Measurements from ENCODE around the gene ADAR.

Gene ADAR

DNA sequence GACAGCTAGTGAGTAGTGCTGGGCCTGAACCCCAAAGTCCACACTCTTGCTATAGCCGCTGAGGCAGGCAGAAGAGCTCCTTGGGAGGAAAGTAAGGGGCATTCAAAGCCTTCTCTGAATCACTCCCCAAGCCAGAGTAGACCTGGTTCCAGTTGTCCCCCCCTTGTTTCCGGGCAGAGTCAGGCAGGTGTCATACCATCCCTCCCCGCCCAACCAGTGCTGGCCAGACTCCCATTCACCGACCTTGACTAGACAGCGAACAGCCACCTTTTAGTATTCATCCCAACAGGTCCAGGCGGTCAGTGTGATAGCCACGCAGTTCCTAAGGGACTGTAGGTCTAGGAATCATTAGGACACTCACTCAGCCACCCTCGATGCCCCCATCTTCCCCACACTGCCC is 28.6 kb downstream of the ADAR start:
- H3K36me3 ChIP-seq (ENCODE audit: control insufficient read depth, low read depth, low read length): peaks cover 62% of the 10 kb centered on the region
- H3K9ac ChIP-seq (ENCODE audit: low read length): no peak overlapping the region
- H3K4me3 ChIP-seq (ENCODE audit: low read length): no peak overlapping the region
- no peaks in the 10 kb centered on the region for H3K9me3 ChIP-seq (ENCODE audit: control insufficient read depth, low read depth, low read length)
- no peak overlapping the region for H3K27ac ChIP-seq (ENCODE audit: low read length)
- no peaks in the 10 kb centered on the region for H3K27me3 ChIP-seq (ENCODE audit: control insufficient read depth, insufficient read depth, low read length)
- H3K4me1 ChIP-seq (ENCODE audit: control insufficient read depth, low read depth, low read length): no peaks in the 10 kb centered on the region

DNA sequence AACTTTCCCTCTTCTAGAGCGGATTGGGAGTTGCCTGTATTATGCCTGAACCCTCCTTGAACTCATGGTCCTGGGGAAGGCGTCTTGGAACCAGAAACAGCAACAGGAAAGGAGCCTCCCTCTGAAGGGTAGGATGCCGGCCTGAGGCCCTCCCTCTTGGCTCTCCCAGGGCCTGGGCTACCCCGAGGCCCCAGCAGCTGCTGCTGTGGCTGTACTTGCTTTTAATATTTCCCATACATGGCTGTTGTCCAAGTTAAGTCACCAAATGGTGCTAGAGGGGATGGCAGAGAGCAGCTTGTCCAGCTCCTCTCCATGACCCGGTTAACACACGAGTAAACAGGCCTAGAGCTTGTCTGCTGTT is 29.9 kb downstream of the ADAR start:
- H3K36me3 ChIP-seq (ENCODE audit: control insufficient read depth, low read depth, low read length): peaks cover 49% of the 10 kb centered on the region
- no peak overlapping the region for H3K9ac ChIP-seq (ENCODE audit: low read length)
- no peaks in the 10 kb centered on the region for H3K27me3 ChIP-seq (ENCODE audit: control insufficient read depth, insufficient read depth, low read length)
- H3K9me3 ChIP-seq (ENCODE audit: control insufficient read depth, low read depth, low read length): no peaks in the 10 kb centered on the region
- H3K27ac ChIP-seq (ENCODE audit: low read length): no peak overlapping the region
- no peak overlapping the region for H3K4me3 ChIP-seq (ENCODE audit: low read length)
- peaks cover under 1% of the 10 kb centered on the region for H3K4me1 ChIP-seq (ENCODE audit: control insufficient read depth, low read depth, low read length)

DNA sequence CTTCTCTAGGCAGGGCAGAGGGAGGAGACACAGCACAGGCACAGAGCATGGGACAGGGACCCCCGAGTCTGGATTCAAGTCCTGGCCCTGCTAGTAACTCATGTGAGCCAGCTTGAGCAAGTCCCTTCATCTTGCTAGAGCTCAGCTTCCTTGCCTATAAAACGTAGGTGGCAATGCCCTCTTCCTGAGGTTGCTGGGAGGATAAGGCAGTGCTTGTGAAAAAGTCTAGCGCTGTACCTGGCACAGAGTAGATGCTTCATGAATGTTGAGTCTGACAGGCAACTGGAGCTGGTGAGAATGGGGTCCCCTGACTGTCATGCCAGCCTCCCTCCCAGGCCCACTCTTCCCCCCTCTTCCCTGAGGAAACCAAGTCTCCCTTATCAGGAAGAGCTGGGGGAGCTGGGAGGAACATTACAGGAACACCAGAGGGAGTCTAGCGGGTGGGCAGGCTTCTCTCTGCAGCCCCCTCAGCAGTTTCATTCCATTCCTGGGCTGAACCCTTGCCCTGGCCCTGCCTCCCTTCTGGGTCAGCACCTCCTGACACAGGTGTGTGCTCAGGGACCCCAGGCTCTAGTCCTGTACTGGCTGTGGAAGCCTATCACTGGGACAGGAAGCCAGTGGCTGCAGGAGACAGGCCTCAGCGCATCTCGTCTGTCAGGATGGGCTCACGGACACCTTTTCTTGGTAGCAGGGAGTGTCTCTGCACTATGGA is 30.5 kb downstream of the ADAR start:
- H3K27me3 ChIP-seq (ENCODE audit: control insufficient read depth, insufficient read depth, low read length): no peaks in the 10 kb centered on the region
- peaks cover 43% of the 10 kb centered on the region for H3K36me3 ChIP-seq (ENCODE audit: control insufficient read depth, low read depth, low read length)
- no peak overlapping the region for H3K9ac ChIP-seq (ENCODE audit: low read length)
- H3K9me3 ChIP-seq (ENCODE audit: control insufficient read depth, low read depth, low read length): no peaks in the 10 kb centered on the region
- no peak overlapping the region for H3K4me3 ChIP-seq (ENCODE audit: low read length)
- peaks cover 4% of the 10 kb centered on the region for H3K4me1 ChIP-seq (ENCODE audit: control insufficient read depth, low read depth, low read length)
- H3K27ac ChIP-seq (ENCODE audit: low read length): no peak overlapping the region

DNA sequence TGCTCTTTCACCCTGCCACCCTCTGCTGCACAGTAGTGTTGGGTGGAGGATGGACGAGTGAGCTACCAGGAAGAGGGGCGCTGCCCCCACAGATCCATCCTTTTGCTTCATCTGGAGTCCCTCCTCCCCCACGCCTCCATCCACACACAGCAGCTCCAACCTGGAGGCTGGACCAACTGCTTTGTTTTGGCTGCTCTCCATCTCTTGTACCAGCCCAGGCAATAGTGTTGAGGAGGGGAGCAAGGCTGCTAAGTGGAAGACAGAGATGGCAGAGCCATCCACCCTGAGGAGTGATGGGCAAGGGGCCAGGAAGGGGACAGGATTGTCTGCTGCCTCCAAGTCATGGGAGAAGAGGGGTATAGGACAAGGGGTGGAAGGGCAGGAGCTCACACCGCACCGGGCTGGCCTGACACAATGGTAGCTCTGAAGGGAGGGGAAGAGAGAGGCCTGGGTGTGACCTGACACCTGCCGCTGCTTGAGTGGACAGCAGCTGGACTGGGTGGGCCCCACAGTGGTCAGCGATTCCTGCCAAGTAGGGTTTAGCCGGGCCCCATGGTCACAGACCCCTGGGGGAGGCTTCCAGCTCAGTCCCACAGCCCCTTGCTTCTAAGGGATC is 31.9 kb downstream of the ADAR start:
- Histone ChIP-seq H3K36me3 (ENCODE audit: control insufficient read depth, low read depth, low read length) (peaks cover 31% of the 10 kb centered on the region), H3K9me3 (ENCODE audit: control insufficient read depth, low read depth, low read length) (no peaks in the 10 kb centered on the region), H3K4me3 (ENCODE audit: low read length) (no peak overlapping the region), H3K27me3 (ENCODE audit: control insufficient read depth, insufficient read depth, low read length) (no peaks in the 10 kb centered on the region), H3K27ac (ENCODE audit: low read length) (no peak overlapping the region), H3K4me1 (ENCODE audit: control insufficient read depth, low read depth, low read length) (peaks cover 4% of the 10 kb centered on the region), H3K9ac (ENCODE audit: low read length) (no peak overlapping the region)

DNA sequence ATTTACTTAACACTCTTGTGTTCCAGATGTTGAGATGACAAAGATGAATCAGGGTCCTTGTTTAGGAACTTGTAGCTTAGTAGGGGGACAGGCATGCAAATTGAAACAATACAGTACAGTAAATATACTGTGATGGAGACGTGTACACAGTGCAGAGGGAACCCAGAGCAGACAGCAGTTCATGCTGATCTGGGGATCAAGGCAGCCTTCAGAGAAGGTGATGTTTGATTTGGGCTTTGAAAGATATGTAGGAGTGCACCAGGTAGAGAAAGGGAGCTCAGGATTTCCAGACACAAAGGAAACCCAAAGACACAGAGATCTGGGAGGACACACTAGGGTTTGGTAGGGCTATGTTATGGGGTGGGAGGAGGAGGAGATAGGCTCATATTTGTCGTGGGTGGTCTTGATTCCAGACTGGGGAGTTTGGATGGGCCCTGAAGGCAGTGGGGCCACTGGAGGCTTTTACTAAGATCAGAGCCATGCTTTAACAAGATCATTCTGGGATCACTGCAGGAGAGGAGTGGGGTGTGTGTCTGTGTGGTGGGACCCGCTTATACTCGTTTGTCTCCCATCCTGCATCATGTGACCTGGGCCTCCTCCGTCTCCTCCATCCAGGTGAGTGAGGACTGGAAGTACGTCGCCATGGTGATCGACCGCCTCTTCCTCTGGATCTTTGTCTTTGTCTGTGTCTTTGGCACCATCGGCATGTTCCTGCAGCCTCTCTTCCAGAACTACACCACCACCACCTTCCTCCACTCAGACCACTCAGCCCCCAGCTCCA is 32.6 kb downstream of the ADAR start:
- Histone ChIP-seq H3K4me1 (ENCODE audit: control insufficient read depth, low read depth, low read length) (peaks cover 4% of the 10 kb centered on the region), H3K36me3 (ENCODE audit: control insufficient read depth, low read depth, low read length) (peaks cover 25% of the 10 kb centered on the region), H3K9ac (ENCODE audit: low read length) (no peak overlapping the region), H3K4me3 (ENCODE audit: low read length) (no peak overlapping the region), H3K9me3 (ENCODE audit: control insufficient read depth, low read depth, low read length) (no peaks in the 10 kb centered on the region), H3K27ac (ENCODE audit: low read length) (no peak overlapping the region), H3K27me3 (ENCODE audit: control insufficient read depth, insufficient read depth, low read length) (no peaks in the 10 kb centered on the region)

DNA sequence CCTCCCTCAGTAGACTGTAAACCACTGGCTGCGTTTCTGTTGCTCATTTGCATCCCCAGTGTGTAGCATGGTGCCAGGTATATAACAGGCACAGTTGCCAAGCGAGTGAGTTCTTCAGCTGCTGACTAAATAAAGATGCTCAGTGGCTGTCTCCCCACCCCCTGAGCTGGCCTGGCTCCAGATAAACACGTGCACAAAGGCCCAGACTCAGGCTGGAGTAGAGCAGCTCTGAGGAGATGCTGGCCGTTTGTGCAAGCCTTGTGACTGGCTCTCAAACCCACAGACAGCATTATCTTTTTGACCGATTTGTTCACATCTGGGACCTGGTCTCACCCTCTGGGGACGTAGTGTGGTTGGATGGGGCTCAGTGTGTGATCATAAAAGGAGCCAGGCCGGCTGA is 33.3 kb downstream of the ADAR start:
- Histone ChIP-seq H3K36me3 (ENCODE audit: control insufficient read depth, low read depth, low read length) (peaks cover 19% of the 10 kb centered on the region), H3K9me3 (ENCODE audit: control insufficient read depth, low read depth, low read length) (no peaks in the 10 kb centered on the region), H3K9ac (ENCODE audit: low read length) (no peak overlapping the region), H3K4me1 (ENCODE audit: control insufficient read depth, low read depth, low read length) (peaks cover 4% of the 10 kb centered on the region), H3K27me3 (ENCODE audit: control insufficient read depth, insufficient read depth, low read length) (no peaks in the 10 kb centered on the region), H3K27ac (ENCODE audit: low read length) (no peak overlapping the region), H3K4me3 (ENCODE audit: low read length) (no peak overlapping the region)

DNA sequence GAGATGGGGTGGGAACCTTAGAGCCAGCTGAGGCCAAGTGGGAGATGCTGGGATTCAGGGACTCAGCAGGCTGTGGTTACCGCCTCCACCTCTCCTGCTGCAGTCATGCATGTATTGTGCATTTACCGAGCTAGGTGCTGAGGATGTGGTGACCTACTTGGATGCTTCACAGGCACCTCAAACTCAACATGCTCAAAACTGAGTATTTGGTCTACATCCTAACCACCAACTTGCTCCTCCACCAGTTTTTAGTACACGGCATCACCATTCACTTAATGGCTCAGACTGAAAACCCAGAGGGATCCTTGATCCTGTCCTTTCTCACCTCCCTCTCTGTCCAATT is 34.8 kb downstream of the ADAR start:
- H3K9ac ChIP-seq (ENCODE audit: low read length): no peak overlapping the region
- H3K4me1 ChIP-seq (ENCODE audit: control insufficient read depth, low read depth, low read length): peaks cover 4% of the 10 kb centered on the region
- H3K27me3 ChIP-seq (ENCODE audit: control insufficient read depth, insufficient read depth, low read length): peaks cover 9% of the 10 kb centered on the region
- H3K27ac ChIP-seq (ENCODE audit: low read length): no peak overlapping the region
- peaks cover 3% of the 10 kb centered on the region for H3K36me3 ChIP-seq (ENCODE audit: control insufficient read depth, low read depth, low read length)
- H3K9me3 ChIP-seq (ENCODE audit: control insufficient read depth, low read depth, low read length): no peaks in the 10 kb centered on the region
- H3K4me3 ChIP-seq (ENCODE audit: low read length): no peak overlapping the region

DNA sequence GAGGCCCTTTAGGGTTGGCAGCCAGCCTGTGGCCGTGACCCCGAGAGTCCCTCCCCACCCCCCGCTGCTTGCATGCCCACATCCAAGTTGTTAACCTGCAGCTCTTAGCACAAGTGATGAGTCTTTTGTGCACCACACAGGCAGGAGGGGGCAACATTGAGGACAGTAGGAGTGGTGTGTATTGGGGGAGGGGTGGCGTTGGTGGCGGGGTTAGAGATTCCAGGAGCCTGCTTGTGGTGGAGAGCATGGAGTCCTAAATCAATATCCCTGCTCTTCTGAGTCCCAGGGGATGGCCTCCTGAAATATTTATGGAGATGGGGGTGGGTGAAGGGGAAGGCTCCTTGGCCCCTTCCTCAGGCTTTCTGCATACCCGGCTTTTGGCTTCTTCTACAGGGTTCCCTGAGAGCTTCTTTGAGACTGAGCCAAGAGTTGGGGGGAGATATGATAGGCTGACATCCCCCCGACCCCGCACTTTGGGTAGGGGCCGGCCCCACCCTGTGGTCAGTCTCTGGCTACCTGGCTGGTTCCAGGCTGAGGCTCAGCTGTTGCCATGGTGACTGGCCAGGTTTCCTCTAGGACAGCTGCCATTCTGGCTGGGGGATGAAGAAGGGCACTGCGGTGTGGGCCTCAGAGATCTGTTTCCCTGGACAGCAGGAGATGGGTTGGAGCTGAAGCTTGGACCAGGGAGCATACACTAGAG is 35.4 kb downstream of the ADAR start:
- Histone ChIP-seq H3K4me1 (ENCODE audit: control insufficient read depth, low read depth, low read length) (peaks cover 4% of the 10 kb centered on the region), H3K27ac (ENCODE audit: low read length) (no peak overlapping the region), H3K9ac (ENCODE audit: low read length) (no peak overlapping the region), H3K27me3 (ENCODE audit: control insufficient read depth, insufficient read depth, low read length) (peaks cover 9% of the 10 kb centered on the region), H3K4me3 (ENCODE audit: low read length) (no peak overlapping the region), H3K9me3 (ENCODE audit: control insufficient read depth, low read depth, low read length) (no peaks in the 10 kb centered on the region), H3K36me3 (ENCODE audit: control insufficient read depth, low read depth, low read length) (no peaks in the 10 kb centered on the region)

DNA sequence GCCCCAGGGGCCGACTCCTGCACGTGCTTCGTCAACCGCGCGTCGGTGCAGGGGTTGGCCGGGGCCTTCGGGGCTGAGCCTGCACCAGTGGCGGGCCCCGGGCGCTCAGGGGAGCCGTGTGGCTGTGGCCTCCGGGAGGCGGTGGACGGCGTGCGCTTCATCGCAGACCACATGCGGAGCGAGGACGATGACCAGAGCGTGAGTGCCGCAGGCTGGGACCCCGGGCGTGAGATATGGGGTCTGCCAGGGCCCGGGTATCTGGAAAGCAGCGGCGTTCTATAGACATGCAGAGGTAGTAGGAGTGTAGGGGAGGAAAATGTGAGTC is 36.1 kb downstream of the ADAR start:
- no peaks in the 10 kb centered on the region for H3K36me3 ChIP-seq (ENCODE audit: control insufficient read depth, low read depth, low read length)
- H3K27ac ChIP-seq (ENCODE audit: low read length): no peak overlapping the region
- H3K27me3 ChIP-seq (ENCODE audit: control insufficient read depth, insufficient read depth, low read length): peaks cover 9% of the 10 kb centered on the region
- no peaks in the 10 kb centered on the region for H3K9me3 ChIP-seq (ENCODE audit: control insufficient read depth, low read depth, low read length)
- no peak overlapping the region for H3K9ac ChIP-seq (ENCODE audit: low read length)
- H3K4me3 ChIP-seq (ENCODE audit: low read length): no peak overlapping the region
- peaks cover 6% of the 10 kb centered on the region for H3K4me1 ChIP-seq (ENCODE audit: control insufficient read depth, low read depth, low read length)

DNA sequence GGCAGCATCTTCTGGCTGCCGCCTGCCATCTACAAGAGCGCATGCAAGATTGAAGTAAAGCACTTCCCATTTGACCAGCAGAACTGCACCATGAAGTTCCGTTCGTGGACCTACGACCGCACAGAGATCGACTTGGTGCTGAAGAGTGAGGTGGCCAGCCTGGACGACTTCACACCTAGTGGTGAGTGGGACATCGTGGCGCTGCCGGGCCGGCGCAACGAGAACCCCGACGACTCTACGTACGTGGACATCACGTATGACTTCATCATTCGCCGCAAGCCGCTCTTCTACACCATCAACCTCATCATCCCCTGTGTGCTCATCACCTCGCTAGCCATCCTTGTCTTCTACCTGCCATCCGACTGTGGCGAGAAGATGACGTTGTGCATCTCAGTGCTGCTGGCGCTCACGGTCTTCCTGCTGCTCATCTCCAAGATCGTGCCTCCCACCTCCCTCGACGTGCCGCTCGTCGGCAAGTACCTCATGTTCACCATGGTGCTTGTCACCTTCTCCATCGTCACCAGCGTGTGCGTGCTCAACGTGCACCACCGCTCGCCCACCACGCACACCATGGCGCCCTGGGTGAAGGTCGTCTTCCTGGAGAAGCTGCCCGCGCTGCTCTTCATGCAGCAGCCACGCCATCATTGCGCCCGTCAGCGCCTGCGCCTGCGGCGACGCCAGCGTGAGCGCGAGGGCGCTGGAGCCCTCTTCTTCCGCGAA is 36.6 kb downstream of the ADAR start:
- no peak overlapping the region for H3K9ac ChIP-seq (ENCODE audit: low read length)
- H3K36me3 ChIP-seq (ENCODE audit: control insufficient read depth, low read depth, low read length): no peaks in the 10 kb centered on the region
- peaks cover 9% of the 10 kb centered on the region for H3K27me3 ChIP-seq (ENCODE audit: control insufficient read depth, insufficient read depth, low read length)
- no peaks in the 10 kb centered on the region for H3K9me3 ChIP-seq (ENCODE audit: control insufficient read depth, low read depth, low read length)
- no peak overlapping the region for H3K4me3 ChIP-seq (ENCODE audit: low read length)
- H3K4me1 ChIP-seq (ENCODE audit: control insufficient read depth, low read depth, low read length): peaks cover 10% of the 10 kb centered on the region
- H3K27ac ChIP-seq (ENCODE audit: low read length): no peak overlapping the region

DNA sequence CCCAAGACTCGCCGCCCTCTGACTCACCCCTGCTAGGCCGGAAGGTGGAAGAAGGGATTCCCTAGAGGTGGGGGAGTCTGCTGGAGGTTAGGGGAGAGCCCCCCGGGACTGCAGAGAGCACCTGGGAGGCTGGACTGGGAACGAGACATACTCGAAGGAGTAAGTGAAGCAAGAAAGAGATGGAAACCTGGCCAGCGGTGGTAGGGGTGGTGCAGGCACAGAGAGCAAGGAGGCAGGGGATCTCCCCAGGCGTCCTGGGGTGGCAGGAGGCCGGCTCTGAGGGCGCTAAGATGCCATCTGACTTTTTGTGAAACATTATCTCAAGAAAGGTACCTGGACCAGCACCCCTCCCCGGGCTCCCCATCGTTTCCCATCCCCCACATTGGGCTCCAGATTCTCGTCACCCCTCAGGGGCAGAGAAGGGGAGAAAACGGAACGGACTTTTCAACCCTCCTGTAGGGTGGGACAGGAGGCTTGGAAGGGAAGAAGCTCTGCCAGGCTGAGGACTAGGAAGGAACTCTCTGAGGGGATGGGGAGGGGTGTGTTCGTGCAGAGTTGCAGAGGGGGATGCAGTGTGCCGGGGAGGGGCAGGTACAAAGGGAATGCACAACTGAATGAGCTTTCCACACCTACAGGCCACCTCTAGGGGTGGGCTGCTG is 39.7 kb downstream of the ADAR start:
- peaks cover 9% of the 10 kb centered on the region for H3K27me3 ChIP-seq (ENCODE audit: control insufficient read depth, insufficient read depth, low read length)
- peak overlapping the region; percentile 20 for H3K9ac ChIP-seq (ENCODE audit: low read length)
- H3K4me3 ChIP-seq (ENCODE audit: low read length): peak overlapping the region; percentile 61
- no peaks in the 10 kb centered on the region for H3K36me3 ChIP-seq (ENCODE audit: control insufficient read depth, low read depth, low read length)
- H3K9me3 ChIP-seq (ENCODE audit: control insufficient read depth, low read depth, low read length): no peaks in the 10 kb centered on the region
- H3K27ac ChIP-seq (ENCODE audit: low read length): no peak overlapping the region
- peaks cover 10% of the 10 kb centered on the region for H3K4me1 ChIP-seq (ENCODE audit: control insufficient read depth, low read depth, low read length)
